ENCODE results near the gene TVP23C.

TVP23C gene

DNA sequence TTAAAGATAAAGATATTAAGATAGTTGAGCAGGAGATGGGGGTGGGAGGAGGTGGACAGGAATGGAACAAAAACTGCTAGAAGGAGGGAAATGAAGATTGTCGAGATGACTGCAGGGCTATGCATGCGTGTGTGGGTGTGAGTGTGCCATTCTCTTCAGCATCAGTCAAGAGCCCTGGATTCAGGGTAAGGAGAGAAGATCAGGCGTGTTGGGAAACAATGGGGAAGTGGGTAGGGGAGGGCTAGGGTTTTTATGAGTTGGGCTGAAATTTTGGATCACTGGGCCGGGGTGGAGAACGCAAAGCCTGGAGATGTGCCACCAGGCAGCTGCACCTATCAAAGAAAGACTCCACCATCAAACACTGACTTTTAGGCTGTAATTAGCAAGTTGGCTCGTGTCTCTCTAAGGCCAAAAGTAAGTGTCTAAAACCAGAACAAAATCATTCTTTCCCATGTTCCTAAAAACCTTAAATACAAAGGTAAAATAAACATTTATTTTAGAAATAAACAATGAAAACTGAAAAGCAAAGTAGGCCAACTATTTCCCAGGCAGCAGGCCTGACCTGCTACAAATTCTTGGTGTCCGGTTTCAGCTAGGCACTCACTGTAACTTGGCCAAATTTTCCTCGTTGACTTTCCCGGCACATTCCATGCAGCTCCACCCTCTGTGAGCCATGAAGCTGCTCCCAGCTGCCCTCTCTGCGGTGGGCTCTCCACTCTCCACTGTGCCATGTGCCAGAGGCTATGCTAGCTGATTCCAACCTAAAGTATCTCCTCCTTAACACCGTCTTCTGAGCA lies 100.1 kb downstream of the TVP23C start:
- no peak for DNase-seq

DNA sequence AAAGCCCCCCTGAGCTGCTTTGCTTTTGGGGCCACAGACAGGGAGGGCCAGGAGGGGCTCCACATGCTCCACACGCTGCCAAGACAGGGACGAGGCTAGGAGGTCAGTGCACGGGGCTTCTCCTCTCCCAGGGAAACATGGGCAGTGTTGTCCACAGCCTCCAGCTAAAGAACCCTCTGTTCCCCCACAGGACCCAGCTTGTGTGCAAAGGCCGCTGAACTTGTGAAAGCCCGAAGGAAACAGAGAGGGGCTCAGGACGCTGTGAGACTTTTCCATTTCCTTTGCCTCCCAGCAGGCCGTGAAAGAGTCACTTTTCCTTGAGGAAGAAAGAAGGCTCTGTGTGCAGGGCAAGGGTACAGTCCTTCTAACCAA lies 105.6 kb downstream of the TVP23C start:
- no peak for DNase-seq

DNA sequence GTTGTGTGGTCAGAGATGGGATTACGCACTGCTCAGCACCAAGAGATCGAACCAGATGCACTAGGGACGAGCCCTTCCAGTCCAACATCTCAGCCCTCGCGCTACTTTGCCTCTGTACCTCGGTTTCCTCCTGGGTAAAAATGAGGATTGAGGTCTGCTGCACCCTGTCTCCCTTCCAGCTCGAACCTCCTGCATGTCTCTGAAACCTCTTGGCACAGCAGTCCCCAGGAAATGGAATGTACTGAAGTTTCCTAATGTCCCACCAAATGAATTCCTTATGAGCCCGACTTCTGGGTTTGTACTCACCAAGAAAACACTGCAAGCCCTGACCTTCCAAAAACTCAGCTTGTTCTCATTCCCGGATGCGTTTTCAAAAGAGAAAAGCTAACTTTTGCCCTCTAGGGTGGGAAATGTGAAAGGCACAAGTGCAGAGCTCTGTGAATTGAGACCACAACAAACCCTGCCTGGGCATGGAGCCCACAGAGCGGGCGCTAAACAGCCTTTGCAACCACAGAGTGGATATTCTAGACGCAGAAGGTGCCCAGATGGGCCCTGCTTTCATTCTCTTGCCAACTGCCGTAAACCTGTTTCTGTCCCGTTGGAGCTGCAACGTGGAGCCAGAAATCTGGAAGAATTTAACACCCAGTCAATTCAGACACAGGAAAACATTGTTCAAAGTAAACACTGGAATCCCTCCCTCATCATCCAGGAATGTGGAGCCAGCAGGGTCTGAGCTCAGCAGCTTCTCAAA lies 106.1 kb downstream of the TVP23C start:
- DNase-seq = no peak

DNA sequence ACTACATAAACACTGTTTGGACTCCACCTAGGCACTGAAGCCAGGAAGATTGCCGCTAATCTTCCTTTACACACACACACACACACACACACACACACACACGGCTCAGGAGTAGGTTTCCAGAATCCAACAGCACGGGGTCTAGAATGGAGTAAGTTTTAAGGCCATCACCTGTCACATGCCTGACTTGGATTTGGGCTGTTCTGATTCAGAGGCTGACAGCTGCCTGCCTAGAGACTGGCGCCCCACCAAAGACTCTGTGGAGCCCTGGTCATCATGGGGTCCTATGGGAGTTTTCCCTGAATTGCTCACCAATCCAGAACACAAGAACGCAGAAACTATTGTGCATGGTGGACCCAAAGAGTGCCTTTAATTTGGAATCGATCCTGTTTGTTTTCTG lies 106.8 kb downstream of the TVP23C start:
- no peak for DNase-seq

DNA sequence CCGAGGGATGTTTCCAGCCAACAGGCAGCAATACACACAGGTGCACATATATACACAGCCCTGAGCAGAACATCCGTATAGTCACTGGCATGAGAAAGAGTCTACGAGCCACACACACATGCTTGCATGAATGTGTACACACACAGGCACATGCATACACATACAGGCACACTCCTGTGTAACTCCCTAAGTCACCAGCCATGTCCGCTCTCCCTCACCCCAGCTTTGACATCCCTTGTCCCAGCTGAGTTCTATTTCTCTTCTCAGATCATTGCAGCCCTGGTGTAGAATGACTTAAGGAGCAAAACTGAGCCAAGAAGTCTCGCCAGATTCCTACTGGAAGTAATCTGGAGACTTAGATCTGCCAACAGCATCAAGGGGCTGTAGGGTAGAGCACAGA lies 108.9 kb downstream of the TVP23C start:
- DNase-seq = no peak

DNA sequence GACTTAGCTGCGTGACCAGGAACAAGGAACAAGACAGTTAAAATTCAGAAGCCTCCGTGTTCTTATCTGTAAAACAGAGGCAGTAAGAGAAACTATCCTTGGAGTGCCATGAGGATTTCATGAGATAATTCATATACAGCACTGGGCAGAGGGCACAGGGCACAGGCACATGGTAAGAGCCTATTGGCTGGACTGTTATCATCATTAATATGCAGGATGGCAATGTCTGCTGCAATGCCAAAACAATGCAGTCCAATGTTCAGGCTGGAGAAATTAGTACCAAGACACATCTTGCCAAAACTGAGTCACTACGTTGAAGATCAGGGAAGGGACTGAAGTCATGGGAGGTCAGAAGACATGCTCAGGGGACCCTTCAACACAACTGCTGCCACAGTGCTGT lies 109.5 kb downstream of the TVP23C start:
- DNase-seq = no peak

DNA sequence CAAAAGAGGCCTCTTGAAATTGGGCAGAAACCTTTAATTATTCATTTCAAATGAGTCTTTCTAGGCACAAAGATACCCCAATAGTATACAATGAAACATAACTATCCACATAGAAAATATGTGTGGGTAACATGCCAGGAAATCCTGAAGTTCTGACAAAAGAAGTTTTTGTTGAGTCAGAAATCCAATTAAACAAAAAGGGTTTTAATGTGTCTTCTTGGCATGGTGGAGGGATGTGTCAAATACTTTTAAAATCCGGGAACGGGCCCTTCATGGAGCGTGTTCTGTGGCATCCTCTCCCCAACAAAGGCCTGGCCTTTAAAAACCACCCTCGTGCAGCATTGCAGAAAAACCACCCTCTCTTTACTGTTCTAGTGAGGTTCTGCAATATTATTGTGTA lies 110.0 kb downstream of the TVP23C start:
- no peak for DNase-seq

DNA sequence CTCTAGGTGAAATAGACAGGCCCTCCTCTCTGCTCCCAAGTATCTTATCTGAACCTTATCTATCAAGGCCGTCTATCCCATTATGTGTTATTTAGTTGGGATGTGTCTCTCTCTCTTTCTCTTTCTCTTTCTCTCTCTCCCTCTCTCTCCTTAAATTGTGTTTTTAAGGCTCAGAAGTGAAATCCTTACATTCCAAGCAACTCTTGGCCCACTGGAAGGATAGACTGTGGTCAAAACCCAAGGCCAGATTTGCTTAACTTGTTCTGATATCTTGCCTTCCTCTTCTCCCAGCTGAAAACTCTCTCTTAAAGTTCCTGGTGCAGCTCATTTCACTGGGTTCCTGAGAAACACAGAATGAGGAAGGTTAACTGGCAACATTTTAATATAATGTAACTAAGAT lies 110.5 kb downstream of the TVP23C start:
- DNase-seq = no peak
